ENCODE measurements around the gene IAH1. TPM values are rescaled to one million over a fixed set of nuclear protein-coding genes. Genes with fewer than 3 reads are reported as not detected.

The IAH1 gene
- polyA plus RNA-seq, 2 of the 4 experiments (the other 2 are of a cell fraction), result 75.4 to 163 TPM

DNA sequence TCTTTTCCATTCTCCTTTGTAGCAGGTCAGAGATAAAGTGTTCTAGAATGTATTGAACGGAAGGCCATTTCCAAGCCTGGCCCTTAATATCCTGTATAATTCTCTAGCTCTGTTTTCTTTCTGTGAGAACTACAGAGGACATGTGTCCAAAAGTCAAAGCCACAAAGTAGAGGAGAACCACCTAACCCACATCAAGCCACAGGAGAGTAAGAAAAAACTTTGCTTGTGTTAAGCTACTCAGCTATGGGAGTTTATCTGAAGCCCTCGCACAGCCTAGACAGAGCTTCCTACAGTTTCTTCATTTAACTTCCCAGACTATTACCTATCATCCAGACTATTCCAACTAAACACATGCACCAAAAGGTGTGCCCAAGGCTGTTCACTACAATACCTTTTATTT lies 59.3 kb downstream of the IAH1 start:
- H3K4me1 ChIP-seq, result peaks cover 39% of the 10 kb centered on the region
- CTCF ChIA-PET, result interaction anchor here (0.6 to 1.4 kb wide), 6 partner anchors 17 to 997 kb away, joined by 3 to 4 read pairs (median 3); no protein-coding TSS in a partner anchor

DNA sequence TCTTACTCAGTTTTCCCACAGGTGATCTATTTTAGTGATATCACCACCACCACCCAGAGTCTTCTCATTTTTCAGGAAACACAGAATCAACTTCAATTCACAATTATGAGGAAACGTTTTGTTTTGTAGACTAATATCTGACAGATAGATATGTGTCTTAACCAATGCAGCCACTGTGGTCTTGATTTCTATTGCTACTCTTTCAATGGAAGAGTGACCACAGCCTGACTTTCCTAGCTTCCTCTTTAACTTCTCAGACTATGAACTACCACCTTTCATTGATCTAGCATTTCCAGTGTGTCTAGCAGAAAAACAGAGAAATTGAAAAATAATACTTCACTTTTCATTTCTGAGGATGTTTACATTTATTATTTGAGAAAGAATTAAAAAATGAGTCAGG lies 60.8 kb downstream of the IAH1 start:
- FAIRE-seq (no peak), ATAC-seq (no peak), DNase-seq (ENCODE audit: low read depth in 1 of 2, low spot score in 1 of 2) (no peak)
- Histone ChIP-seq H3K4me2 (peak overlapping the region; percentile 82; the same call in 2 of the 3 replicates), H3K4me3 (no peak overlapping the region), H3K9me3 (no peaks in the 10 kb centered on the region), H3K4me1 (peaks cover 51% of the 10 kb centered on the region), H3K27ac (no peak overlapping the region; a peak in 1 of 6 replicates)
- TF ChIP-seq, protein P1, sequence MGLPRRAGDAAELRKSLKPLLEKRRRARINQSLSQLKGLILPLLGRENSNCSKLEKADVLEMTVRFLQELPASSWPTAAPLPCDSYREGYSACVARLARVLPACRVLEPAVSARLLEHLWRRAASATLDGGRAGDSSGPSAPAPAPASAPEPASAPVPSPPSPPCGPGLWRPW (IDR thresholded peaks at IDR 0.05), result no peak
- TF ChIP-seq TP53 (CRISPR knock-in tag; IDR thresholded peaks at IDR 0.05) (no peak), RAD21 (conservative IDR thresholded peaks at IDR 0.05 in 1 of 2, IDR thresholded peaks at IDR 0.05 in 1 of 2) (no peak), FOXS1 (CRISPR knock-in tag; IDR thresholded peaks at IDR 0.05) (no peak), MAFK (IDR thresholded peaks at IDR 0.05; ENCODE audit: partially characterized antibody) (no peak)
- 32% methylated on average over 1 of the region's 1 CpG for WGBS (ENCODE audit: missing lambda C conversion rate)
- CTCF ChIA-PET, result interaction anchor here (0.5 to 1.0 kb wide), 2 partner anchors 20 to 488 kb away, joined by 3 to 5 read pairs; partner anchors contain the start of gene ADAM17
- POLR2A ChIA-PET, result interaction anchor here (2.4 kb wide), 1 partner anchor 20 kb away, joined by 12 read pairs; the partner anchor contains the start of gene ADAM17

More for the DNA sequence above, 59.3 kb downstream of the IAH1 start:
- H3K27ac ChIP-seq, result no peak overlapping the region
- H3K4me3 ChIP-seq, result no peak overlapping the region
- FAIRE-seq (no peak), ATAC-seq (no peak), DNase-seq (ENCODE audit: low read depth in 1 of 2, low spot score in 1 of 2) (no peak)
- POLR2A ChIA-PET, result interaction anchor here (1.2 kb wide), 1 partner anchor 23 kb away, joined by 6 read pairs; the partner anchor contains the start of gene ADAM17
- H3K4me2 ChIP-seq, result no peak overlapping the region
- 97% methylated on average over 2 of the region's 2 CpGs for WGBS (ENCODE audit: missing lambda C conversion rate)
- H3K9me3 ChIP-seq, result no peaks in the 10 kb centered on the region
- TF ChIP-seq HDAC2 (IDR thresholded peaks at IDR 0.05), result no peak
- TF ChIP-seq FOXS1 (CRISPR knock-in tag; IDR thresholded peaks at IDR 0.05), result no peak
- TF ChIP-seq FOSL2 (IDR thresholded peaks at IDR 0.05), result no peak
- TF ChIP-seq FOSL2 (CRISPR knock-in tag; IDR thresholded peaks at IDR 0.05), result no peak
- no peak for TF ChIP-seq ESRRA (IDR thresholded peaks at IDR 0.05; ENCODE audit: borderline replicate concordance, low read length)
- TF ChIP-seq CBX2 (IDR thresholded peaks at IDR 0.05; ENCODE audit: borderline replicate concordance, low read depth), result no peak
- no peak for TF ChIP-seq HEYL (CRISPR knock-in tag; IDR thresholded peaks at IDR 0.05)
- TF ChIP-seq, protein P2, sequence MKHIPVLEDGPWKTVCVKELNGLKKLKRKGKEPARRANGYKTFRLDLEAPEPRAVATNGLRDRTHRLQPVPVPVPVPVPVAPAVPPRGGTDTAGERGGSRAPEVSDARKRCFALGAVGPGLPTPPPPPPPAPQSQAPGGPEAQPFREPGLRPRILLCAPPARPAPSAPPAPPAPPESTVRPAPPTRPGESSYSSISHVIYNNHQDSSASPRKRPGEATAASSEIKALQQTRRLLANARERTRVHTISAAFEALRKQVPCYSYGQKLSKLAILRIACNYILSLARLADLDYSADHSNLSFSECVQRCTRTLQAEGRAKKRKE (CRISPR knock-in tag; IDR thresholded peaks at IDR 0.05; ENCODE audit: low read depth), result no peak
- no peak for TF ChIP-seq JUNB (IDR thresholded peaks at IDR 0.05)
- no peak for TF ChIP-seq NR3C1 (IDR thresholded peaks at IDR 0.05)

DNA sequence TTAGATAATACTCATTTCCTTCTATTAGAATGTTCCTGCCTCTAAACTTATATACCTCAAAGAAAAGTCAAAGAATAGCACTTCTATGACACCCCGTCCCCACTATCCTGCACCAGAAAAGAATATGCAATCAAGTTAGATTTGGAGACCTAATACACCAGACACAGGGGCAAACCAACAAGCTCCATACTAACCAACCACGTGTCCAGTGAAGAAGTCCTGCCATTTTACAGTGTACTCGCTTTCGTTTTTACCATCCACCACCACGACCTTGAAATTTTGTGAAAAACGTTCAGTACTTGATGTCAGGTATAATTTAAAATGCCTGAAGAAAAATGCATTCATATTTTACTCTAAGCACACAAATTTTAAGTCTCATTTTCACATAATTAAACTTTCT lies 62.2 kb downstream of the IAH1 start:
- ATAC-seq (peak in 1 of 2 experiments; percentile 65; a peak in 3 of 6 replicates), FAIRE-seq (peak; percentile 92), DNase-seq (ENCODE audit: low read depth in 1 of 2, low spot score in 1 of 2) (peak; percentile 24 to 32)
- TF ChIP-seq NR3C1 (IDR thresholded peaks at IDR 0.05) (no peak), TP53 (CRISPR knock-in tag; IDR thresholded peaks at IDR 0.05) (no peak), SMC3 (IDR thresholded peaks at IDR 0.05) (no peak)
- TF ChIP-seq, protein P3, sequence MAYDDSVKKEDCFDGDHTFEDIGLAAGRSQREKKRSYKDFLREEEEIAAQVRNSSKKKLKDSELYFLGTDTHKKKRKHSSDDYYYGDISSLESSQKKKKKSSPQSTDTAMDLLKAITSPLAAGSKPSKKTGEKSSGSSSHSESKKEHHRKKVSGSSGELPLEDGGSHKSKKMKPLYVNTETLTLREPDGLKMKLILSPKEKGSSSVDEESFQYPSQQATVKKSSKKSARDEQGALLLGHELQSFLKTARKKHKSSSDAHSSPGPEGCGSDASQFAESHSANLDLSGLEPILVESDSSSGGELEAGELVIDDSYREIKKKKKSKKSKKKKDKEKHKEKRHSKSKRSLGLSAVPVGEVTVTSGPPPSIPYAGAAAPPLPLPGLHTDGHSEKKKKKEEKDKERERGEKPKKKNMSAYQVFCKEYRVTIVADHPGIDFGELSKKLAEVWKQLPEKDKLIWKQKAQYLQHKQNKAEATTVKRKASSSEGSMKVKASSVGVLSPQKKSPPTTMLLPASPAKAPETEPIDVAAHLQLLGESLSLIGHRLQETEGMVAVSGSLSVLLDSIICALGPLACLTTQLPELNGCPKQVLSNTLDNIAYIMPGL (CRISPR knock-in tag; IDR thresholded peaks at IDR 0.05; ENCODE audit: borderline replicate concordance), result no peak
- TF ChIP-seq, protein P4, sequence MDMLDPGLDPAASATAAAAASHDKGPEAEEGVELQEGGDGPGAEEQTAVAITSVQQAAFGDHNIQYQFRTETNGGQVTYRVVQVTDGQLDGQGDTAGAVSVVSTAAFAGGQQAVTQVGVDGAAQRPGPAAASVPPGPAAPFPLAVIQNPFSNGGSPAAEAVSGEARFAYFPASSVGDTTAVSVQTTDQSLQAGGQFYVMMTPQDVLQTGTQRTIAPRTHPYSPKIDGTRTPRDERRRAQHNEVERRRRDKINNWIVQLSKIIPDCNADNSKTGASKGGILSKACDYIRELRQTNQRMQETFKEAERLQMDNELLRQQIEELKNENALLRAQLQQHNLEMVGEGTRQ (IDR thresholded peaks at IDR 0.05), result 0 out of 2 replicates have a peak, but pooled peaks have one; percentile 25
- TF ChIP-seq, protein P5, sequence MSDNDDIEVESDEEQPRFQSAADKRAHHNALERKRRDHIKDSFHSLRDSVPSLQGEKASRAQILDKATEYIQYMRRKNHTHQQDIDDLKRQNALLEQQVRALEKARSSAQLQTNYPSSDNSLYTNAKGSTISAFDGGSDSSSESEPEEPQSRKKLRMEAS (IDR thresholded peaks at IDR 0.05), result 0 out of 2 replicates have a peak, but pooled peaks have one; percentile 44
- Histone ChIP-seq H3K4me2 (peak overlapping the region; percentile 82), H3K9me3 (no peaks in the 10 kb centered on the region), H3K4me3 (peak overlapping the region; percentile 20; the same call in 1 of the 3 replicates), H3K27ac (peak overlapping the region; percentile 45 to 60; a peak in 5 of 6 replicates), H3K4me1 (peaks cover 53% of the 10 kb centered on the region)
- POLR2A ChIA-PET, result interaction anchor here (1.0 to 2.4 kb wide), 2 partner anchors 17 to 19 kb away, joined by 5 to 12 read pairs; partner anchors contain the start of gene ADAM17
- WGBS (ENCODE audit: missing lambda C conversion rate), result 41% methylated on average over 6 of the region's 6 CpGs
- CTCF ChIA-PET, result interaction anchor here (0.9 to 1.6 kb wide), 5 partner anchors 8 to 23 kb away, joined by 3 to 7 read pairs (median 3); partner anchors contain the start of gene ADAM17
